HG03378 (cell line): ENCODE data around the gene RTN4IP1.
A peak's percentile ranks its signal among the peaks of the same experiment; 100 is the strongest.

Experiments used
- ATAC-seq: cut with Tn5 transposase; IDR thresholded peaks from one replicate; pipeline ENCODE4 v1.9.1; 2021; ENCODE audit warnings: mild to moderate bottlenecking, moderate library complexity; ENCODE audit not compliant: unreplicated experiment

The RTN4IP1 gene

GRCh38 chr6:106525107-106525881 is 104.0 kb downstream of the RTN4IP1 start:
- ATAC-seq = peak; percentile 38

GRCh38 chr6:106522562-106523250 is 106.6 kb downstream of the RTN4IP1 start:
- ATAC-seq = no peak
